A549 (cell line): ENCODE measurements around the gene KLHL24.

ENCODE experiments used
- CTCF ChIP-seq: fragments of >200 bp; sonication (Bioruptor Twin); formaldehyde crosslinking; IDR thresholded peaks from 3 replicates; pipeline ENCODE4 v1.5.1; 2016
- HDAC2 ChIP-seq: fragments of 200-600 bp; sonication (generic); IDR thresholded peaks from 2 replicates; pipeline ENCODE4 v1.6.1; 2016
- POLR2A ChIP-seq: IDR thresholded peaks from 2 replicates; pipeline ENCODE4 v1.6.1; 2012; ENCODE audit warnings: mild to moderate bottlenecking, low read length

DNA sequence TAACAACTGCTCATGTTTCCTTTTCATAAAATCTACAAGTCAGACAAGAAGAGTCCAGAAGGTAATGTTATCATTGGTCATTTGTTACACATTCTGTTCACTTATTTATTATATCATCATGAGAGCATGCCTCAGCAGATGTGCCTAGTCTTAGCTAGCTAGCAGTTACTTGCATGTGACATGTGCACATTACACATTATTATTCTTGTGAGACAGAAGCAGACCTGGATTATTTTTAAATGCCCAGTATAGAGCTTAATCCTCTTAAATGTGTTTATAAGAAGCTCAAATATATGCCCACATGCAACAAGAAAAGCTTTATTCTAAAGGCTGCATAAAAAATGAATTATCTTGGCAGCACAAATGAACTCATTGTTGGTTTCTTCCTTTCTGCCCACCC, 74.8 kb downstream of the KLHL24 start:
- TF ChIP-seq HDAC2 (no peak), POLR2A (no peak), CTCF (no peak)
